Activated T-helper 17 cell treated with anti-CD3 and anti-CD28 coated beads, Interleukin-2, amount 50 U/mL, for 72 hours (primary cell): ENCODE data around the gene TMEM185B. TPM values are rescaled to one million over a fixed set of nuclear protein-coding genes. Genes with fewer than 3 reads are reported as not detected.
"Not testable (repeated sequence)": the region's sequence is repeated elsewhere in the genome, so short reads cannot be mapped to it uniquely, and the experiment has no call there.

Experiments used
- ATAC-seq: fragments of 150-1000 bp; cut with Tn5 transposase; replicated peaks from 2 replicates; pipeline ENCODE4 v1.10.0; 2021; ENCODE audit warnings: mild to moderate bottlenecking, moderate library complexity
- H3K27ac Mint-ChIP-seq: one replicate; pipeline ENCODE4 v1.8.0; 2022; ENCODE audit warnings: mixed read lengths
- H3K27me3 Mint-ChIP-seq: one replicate; pipeline ENCODE4 v1.8.0; 2022; ENCODE audit warnings: mixed read lengths
- H3K36me3 Mint-ChIP-seq: one replicate; pipeline ENCODE4 v1.8.0; 2022; ENCODE audit warnings: low read depth, mild to moderate bottlenecking, mixed read lengths
- H3K4me1 Mint-ChIP-seq: one replicate; pipeline ENCODE4 v1.8.0; 2022; ENCODE audit warnings: mixed read lengths
- H3K4me3 Mint-ChIP-seq: one replicate; pipeline ENCODE4 v1.8.0; 2022; ENCODE audit warnings: mild to moderate bottlenecking, mixed read lengths
- H3K9me3 Mint-ChIP-seq: one replicate; pipeline ENCODE4 v1.8.0; 2022; ENCODE audit warnings: mixed read lengths
- total RNA-seq, 2 donors: library from RNA; stranded (reverse); gene quantifications; one replicate each; pipeline ENCODE4 v1.2.3, GENCODE V29; 2022

TMEM185B gene
- total RNA-seq, result 10 to 100 TPM; 28.0 to 31.2 TPM

DNA sequence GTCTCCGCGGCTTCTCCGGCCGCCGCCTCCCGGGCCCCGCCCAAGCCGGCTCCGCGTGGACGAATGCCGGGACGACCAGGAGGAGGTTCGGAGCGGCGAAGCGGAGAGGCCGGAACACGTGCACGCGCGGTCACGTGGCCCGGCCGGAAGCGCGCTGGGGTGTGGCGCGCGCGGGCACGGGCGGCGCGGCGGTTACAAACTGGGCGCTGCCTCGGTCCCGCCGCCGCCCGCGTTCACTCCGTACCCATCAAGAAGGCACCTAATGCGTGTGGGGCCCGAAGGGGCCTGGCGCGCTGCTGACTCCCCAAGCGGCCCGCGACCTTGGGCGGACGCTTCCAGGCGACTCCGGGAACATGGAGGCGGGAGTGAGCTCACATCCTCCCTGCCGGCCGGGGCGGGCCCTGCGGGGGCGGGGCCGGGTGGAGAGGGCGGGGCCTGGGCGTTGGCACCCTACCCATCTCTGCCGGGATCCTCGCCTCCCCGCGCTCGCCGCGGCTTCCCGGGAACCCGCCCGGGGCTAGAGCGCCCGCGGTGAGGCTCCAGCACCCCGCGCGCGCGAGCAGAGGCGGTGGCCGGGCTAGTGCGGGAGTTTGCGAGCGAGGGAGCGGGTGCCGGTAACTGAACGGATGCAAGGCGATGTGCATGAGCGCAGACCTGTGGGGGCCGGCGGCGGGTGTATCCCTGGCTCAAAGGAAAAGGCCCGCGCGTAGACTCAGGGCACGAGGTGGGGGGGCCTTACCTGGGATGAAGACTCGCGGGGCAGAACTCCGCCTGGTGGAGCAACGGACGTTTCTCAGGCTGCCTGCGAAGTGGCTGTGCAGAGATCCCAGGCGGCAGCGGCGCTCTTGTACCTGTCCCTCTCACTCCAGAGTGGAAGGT lies at the start of gene TMEM185B:
TMEM185B (minus strand) TSS at position 367 of the 879 bp plus-strand sequence. CDS start 424 bp downstream, outside the sequence.
- peak within 1 kb of the TSS; percentile 88 for H3K27ac Mint-ChIP-seq
- H3K9me3 Mint-ChIP-seq, result peaks cover 3% of the 10 kb centered on the region
- peak; percentile 94 for ATAC-seq
- H3K4me1 Mint-ChIP-seq, result peaks cover 31% of the 10 kb centered on the region
- H3K36me3 Mint-ChIP-seq, result peaks cover 43% of the 10 kb centered on the region
- no peaks in the 10 kb centered on the region for H3K27me3 Mint-ChIP-seq
- peak within 1 kb of the TSS; percentile 83 for H3K4me3 Mint-ChIP-seq

DNA sequence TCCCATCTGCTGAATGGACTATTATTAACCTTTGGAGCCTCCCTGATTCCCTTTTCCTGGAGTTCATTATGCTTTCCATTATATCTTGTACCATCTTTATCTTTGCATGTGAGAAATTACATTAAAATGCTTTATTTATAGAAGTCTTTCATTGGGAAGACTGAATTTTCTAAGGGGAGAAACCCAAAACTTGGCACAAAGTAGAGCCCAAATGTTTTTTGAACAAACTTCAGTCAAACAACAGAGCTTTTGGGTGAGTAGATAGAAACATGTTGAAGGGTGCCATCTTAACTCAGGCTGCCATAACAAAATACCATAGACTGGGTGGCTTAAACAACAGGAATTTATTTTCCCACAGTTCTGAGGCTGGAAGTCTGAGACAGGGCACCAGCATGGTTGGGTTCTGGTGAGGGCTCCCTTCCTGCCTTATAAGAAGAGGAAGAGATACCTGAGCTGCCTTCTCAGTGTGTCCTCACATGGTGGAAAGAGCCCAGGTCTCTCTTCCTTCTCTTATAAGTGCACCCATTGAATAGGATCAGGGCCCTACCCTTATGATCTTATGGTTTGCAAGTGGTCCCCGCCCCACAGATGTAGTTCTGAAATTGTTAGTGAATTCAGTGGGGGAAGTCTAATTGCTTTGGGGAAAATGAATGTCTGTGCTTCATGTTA lies 48.6 kb upstream of the TMEM185B start:
- no peaks in the 10 kb centered on the region for H3K9me3 Mint-ChIP-seq
- no peak for ATAC-seq
- H3K4me3 Mint-ChIP-seq, result no peak overlapping the region
- H3K27ac Mint-ChIP-seq, result no peak overlapping the region
- H3K36me3 Mint-ChIP-seq, result peaks cover 35% of the 10 kb centered on the region
- H3K27me3 Mint-ChIP-seq, result no peaks in the 10 kb centered on the region
- H3K4me1 Mint-ChIP-seq, result peaks cover 24% of the 10 kb centered on the region

DNA sequence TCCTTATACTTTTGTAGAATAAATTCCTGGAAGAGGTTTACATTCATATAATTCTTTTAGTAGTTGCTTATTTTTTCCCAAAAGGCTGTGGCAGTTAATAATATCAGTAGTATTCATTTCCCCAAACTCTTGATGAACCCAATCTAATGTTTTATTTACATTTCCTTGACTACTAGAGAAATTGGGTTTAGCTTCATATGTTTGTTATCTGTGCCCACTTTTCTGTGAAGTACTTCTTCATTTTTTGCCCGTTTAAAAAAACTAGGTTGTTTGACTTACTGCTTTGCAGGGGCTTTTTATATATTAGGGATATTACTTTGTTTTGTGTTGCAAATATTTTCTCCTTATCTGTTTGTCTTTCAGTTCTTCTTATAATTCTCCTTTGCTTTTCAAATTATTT lies 46.6 kb upstream of the TMEM185B start:
- Mint-ChIP-seq H3K27ac (no peak overlapping the region), H3K27me3 (no peaks in the 10 kb centered on the region), H3K9me3 (no peaks in the 10 kb centered on the region), H3K36me3 (peaks cover 38% of the 10 kb centered on the region), H3K4me3 (no peak overlapping the region), H3K4me1 (peaks cover 32% of the 10 kb centered on the region)
- ATAC-seq, result no peak

DNA sequence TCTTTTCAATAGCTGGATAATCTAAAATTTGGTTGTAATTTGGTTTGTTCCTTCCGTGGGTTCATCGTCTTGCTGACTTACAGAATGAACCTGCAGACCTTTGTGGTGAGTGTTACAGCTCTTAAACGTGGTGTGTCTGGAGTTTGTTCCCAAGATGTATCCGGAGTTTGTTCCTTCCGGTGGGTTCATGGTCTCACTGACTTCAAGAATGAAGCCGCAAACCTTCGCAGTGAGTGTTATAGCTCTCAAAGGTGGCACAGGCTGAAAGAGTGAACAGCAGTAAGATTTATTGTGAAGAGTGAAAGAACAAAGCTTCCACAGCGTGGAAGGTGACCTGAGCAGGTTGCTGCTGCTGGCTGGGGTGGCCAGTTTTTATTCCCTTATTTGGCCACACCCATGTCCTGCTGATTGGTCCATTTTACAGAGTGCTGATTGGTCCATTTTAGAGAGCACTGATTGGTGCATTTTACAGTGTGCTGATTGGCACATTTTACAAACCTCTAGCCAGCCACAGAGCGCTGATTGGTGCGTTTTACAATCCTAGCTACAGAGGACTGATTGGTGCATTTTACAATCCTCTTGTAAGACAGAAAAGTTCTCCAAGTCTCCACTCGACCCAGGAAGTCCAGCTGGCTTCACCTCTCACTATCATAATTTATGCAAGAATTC lies 46.0 kb upstream of the TMEM185B start:
- Mint-ChIP-seq H3K36me3 (peaks cover 38% of the 10 kb centered on the region), H3K4me1 (peaks cover 36% of the 10 kb centered on the region), H3K9me3 (no peaks in the 10 kb centered on the region), H3K27ac (no peak overlapping the region), H3K4me3 (no peak overlapping the region), H3K27me3 (no peaks in the 10 kb centered on the region)
- no peak for ATAC-seq

DNA sequence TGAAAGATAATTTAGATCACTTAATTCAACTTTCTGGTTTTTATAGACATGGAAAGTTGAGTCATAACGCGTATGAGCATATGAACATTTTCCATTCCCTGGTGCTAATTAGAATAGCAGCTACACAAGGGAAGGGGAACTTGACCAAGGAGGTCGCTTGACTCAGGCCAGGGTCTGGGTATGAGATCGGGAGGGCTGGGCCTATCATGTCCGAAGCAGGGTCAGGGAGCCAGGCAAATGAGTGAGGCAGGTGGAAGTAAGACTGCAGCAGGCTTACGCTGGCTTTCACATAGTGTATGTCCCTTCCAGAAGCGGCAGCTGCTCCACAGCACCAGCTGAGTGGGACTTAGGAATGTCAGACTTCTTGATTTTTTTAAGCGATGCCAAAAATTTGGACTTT lies 44.1 kb upstream of the TMEM185B start:
- ATAC-seq, result peak; percentile 91
- Mint-ChIP-seq H3K9me3 (no peaks in the 10 kb centered on the region), H3K4me3 (peak overlapping the region; percentile 63), H3K4me1 (peaks cover 26% of the 10 kb centered on the region), H3K27me3 (no peaks in the 10 kb centered on the region), H3K27ac (peak overlapping the region; percentile 90), H3K36me3 (peaks cover 38% of the 10 kb centered on the region)

DNA sequence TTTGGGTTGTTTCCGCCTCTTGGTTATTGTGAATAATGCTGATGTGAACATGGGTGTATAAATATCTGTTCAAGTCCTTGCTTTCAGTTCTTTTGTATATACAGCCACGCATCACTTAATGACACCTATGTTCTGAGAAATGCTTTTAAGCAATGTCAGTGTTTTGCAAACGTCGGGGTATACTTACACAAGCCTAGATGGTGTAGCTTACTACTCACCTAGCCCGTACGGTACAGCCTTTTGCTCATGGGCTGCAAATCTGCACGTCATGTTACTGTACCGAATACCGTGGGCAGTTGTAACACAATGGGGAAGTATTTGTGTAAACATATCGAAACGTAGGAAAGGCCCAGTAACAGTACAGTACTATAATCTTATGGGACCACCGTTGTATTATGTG lies 41.8 kb upstream of the TMEM185B start:
- H3K9me3 Mint-ChIP-seq, result no peaks in the 10 kb centered on the region
- H3K4me3 Mint-ChIP-seq, result no peak overlapping the region
- H3K4me1 Mint-ChIP-seq, result peaks cover 18% of the 10 kb centered on the region
- H3K36me3 Mint-ChIP-seq, result peaks cover 28% of the 10 kb centered on the region
- ATAC-seq, result no peak
- peak overlapping the region; percentile 39 for H3K27ac Mint-ChIP-seq
- no peaks in the 10 kb centered on the region for H3K27me3 Mint-ChIP-seq

DNA sequence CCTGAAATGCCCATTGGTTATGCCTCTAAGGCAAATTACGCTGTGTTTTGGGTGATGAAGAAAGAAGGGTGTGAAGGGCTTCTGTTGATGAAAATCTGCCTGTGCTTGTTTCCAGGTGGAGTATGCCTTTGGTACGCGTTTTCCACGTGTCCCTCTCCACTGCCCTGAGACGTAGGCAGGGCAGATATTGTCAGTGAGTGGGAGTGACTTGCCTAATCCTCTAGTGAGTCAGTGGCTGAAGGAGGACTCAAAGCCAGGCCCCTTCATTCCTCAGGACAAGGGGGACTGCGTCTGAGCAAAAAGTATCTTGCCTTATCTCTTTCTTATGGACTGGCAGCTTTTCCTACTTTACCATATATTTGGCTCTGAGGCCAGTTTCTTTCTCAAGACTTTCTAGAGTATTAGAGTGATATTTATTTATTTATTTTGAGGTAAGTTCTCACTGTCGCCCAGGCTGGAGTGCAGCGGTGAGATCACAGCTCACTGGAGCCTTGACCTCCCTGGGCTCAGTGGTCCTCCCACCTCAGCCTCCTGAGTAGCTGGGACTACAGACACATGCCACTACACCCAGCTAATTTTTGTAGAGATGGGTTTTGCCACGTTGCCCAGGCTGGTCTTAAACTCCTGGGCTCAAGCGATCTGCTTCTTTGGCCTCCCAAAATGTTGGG lies 39.7 kb upstream of the TMEM185B start:
- no peak overlapping the region for H3K4me3 Mint-ChIP-seq
- H3K9me3 Mint-ChIP-seq, result no peaks in the 10 kb centered on the region
- no peak for ATAC-seq
- H3K27me3 Mint-ChIP-seq, result no peaks in the 10 kb centered on the region
- no peak overlapping the region for H3K27ac Mint-ChIP-seq
- H3K4me1 Mint-ChIP-seq, result peaks cover 19% of the 10 kb centered on the region
- H3K36me3 Mint-ChIP-seq, result peaks cover 20% of the 10 kb centered on the region

DNA sequence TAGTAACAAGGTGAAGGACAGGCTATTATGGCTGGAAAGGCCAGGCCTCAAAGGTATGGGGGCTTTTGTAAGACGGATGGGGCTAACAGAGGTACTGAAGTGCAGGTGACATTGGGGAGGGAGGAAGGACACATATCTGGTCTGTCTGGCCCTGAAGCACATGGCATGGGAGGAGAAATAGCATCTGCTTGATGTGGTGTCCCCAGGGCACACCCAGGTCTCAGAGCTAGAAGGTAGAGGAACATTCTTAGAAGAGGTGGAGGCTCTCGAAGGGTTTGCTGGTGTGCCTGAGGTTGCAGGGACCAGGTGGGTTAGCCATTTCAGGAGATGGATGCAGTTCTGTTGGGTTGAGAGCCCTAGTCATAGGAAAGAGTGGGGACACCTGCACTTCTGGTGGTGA lies 39.0 kb upstream of the TMEM185B start:
- Mint-ChIP-seq H3K27me3 (no peaks in the 10 kb centered on the region), H3K27ac (no peak overlapping the region), H3K4me1 (peaks cover 22% of the 10 kb centered on the region), H3K36me3 (peaks cover 24% of the 10 kb centered on the region), H3K9me3 (no peaks in the 10 kb centered on the region), H3K4me3 (no peak overlapping the region)
- ATAC-seq, result no peak

DNA sequence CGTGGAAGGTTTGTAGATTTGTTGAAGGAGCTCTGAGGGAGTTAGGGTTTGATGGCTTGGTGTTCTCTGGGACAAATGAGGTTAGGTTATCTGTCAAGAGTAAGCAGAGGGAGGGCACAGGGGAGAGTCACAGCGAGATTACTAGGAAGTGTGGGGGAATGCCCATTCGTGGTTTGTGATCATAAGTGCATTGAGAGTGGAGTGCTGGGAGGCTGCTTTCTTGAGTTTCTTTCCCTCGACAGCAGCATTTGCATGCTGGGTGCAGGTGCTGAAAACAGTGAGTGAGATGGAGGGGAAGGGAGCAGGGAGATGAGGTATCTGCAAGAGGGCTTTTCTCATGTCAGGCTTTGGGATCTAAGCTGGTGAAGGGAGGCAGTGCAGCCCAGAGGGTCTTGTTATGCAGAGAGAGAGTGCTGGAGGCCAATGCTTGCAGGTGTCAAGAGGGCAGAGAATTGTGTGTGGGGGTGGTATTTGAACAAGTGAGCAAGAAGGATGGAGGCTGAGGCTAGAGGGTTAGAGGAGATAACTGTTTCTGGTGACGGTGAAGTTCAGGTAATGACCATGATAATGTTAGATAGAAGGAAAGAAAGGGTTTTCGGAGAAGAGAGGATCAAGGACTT lies 38.3 kb upstream of the TMEM185B start:
- peaks cover 18% of the 10 kb centered on the region for H3K4me1 Mint-ChIP-seq
- no peaks in the 10 kb centered on the region for H3K9me3 Mint-ChIP-seq
- peak; percentile 100 for ATAC-seq
- no peak overlapping the region for H3K27ac Mint-ChIP-seq
- no peaks in the 10 kb centered on the region for H3K27me3 Mint-ChIP-seq
- H3K36me3 Mint-ChIP-seq, result peaks cover 24% of the 10 kb centered on the region
- no peak overlapping the region for H3K4me3 Mint-ChIP-seq

DNA sequence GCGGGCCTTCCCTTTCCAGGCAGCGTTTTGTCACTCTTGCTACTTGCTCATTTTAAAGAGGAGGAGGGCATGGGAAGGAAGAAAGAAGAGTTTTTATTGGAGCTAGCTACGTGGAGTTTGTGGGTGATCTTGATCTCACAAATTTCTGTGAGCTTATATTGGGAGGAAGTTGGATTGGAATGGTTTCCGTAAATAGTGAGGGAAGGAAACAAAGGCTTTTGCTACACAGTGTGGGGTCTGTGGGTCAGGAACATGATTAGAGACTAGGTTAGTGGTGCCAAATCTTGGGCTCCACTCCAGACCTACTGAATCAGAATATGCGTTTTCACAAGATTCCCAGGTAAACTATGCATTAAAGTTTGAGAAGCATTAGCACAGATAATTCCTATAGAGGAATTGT lies 37.5 kb upstream of the TMEM185B start:
- H3K4me3 Mint-ChIP-seq, result no peak overlapping the region
- no peak overlapping the region for H3K27ac Mint-ChIP-seq
- H3K9me3 Mint-ChIP-seq, result no peaks in the 10 kb centered on the region
- no peaks in the 10 kb centered on the region for H3K27me3 Mint-ChIP-seq
- H3K4me1 Mint-ChIP-seq, result peaks cover 25% of the 10 kb centered on the region
- ATAC-seq, result no peak
- H3K36me3 Mint-ChIP-seq, result peaks cover 32% of the 10 kb centered on the region

DNA sequence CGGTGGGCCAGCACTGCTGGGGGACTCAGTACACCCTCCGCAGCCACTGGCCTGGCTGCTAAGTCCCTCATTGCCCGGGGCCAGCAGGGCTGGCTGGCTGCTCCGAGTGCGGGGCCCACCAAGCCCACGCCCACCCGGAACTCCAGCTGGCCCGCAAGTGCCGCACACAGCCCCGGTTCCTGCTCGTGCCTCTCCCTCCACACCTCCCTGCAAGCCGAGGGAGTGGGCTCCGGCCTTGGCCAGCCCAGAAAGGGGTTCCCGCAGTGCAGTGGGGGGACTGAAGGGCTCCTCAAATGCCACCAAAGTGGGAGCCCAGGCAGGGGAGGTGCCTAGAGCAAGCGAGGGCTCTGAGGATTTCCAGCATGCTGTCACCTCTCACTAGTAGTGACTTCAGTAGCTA lies 36.7 kb upstream of the TMEM185B start:
- not testable (repeated sequence) for H3K4me3 Mint-ChIP-seq, ATAC-seq, H3K27ac Mint-ChIP-seq, H3K27me3 Mint-ChIP-seq, H3K9me3 Mint-ChIP-seq
- peaks cover 28% of the 10 kb centered on the region for H3K4me1 Mint-ChIP-seq
- peaks cover 39% of the 10 kb centered on the region for H3K36me3 Mint-ChIP-seq

DNA sequence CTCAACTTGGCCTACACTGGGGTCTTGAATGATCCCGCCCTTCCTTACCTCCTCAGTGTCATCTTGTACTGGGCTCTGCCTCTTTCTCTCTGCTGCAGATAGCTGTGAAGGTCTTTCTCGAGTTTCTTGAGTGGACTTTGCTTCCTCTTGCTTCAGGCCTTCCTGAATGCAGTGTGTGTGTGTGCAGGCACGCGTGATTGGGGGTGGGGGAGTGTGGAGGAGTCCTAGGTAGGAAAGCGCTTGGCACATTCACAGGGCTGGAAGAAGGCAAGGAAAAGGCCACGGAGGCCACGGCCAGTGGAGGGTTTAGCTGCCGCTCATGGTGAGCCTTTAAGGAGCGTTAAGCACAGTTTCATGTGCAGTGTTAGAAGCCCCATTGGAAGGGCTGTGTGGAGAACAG lies 35.0 kb upstream of the TMEM185B start:
- Mint-ChIP-seq H3K27ac (peak overlapping the region; percentile 26), H3K4me3 (peak overlapping the region; percentile 95), H3K4me1 (peaks cover 35% of the 10 kb centered on the region), H3K9me3 (no peaks in the 10 kb centered on the region), H3K27me3 (no peaks in the 10 kb centered on the region), H3K36me3 (peaks cover 51% of the 10 kb centered on the region)
- ATAC-seq, result no peak

DNA sequence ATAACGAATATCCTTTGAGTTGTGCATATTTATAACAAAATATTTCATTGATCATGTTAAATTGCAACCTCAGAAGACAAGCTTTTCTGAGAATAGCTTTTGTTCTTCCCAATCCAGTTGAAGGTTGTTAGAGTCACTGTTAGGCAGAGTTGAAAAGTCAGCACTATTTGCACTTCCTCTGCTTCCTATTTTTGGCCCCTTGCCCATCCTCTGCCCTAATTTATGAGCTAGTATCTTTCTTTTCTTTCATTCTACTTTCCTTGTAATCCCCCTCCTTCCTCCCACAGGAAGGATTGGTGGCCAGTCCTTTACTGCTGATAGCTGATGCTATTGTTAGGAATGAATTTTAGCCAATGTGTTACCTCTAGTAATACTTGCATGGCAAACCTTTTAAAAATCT lies 34.3 kb upstream of the TMEM185B start:
- Mint-ChIP-seq H3K9me3 (no peaks in the 10 kb centered on the region), H3K27me3 (no peaks in the 10 kb centered on the region)

DNA sequence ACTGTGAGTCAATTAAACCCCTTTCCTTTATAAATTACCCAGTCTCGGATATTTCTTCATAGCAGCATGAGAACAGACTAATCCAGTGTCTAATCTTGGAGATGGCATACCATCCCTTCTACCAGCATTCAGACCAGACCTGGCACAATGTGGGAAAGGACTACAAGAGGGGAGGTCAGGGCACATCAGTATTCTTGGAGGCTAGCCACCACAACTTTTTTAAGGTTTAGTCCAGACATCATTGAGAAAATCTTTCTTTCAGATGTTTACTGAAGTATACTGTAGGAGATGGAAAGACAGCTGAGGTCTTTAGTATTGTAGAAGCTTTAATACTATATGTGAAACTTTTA lies 33.4 kb upstream of the TMEM185B start:
- Mint-ChIP-seq H3K4me1 (peaks cover 38% of the 10 kb centered on the region), H3K27me3 (no peaks in the 10 kb centered on the region), H3K9me3 (no peaks in the 10 kb centered on the region), H3K27ac (no peak overlapping the region), H3K36me3 (peaks cover 51% of the 10 kb centered on the region), H3K4me3 (peak overlapping the region; percentile 95)
- ATAC-seq, result no peak

More for the DNA sequence above, 34.3 kb upstream of the TMEM185B start:
- peaks cover 51% of the 10 kb centered on the region for H3K36me3 Mint-ChIP-seq
- H3K4me3 Mint-ChIP-seq, result peak overlapping the region; percentile 95
- peaks cover 35% of the 10 kb centered on the region for H3K4me1 Mint-ChIP-seq
- ATAC-seq, result no peak
- peak overlapping the region; percentile 26 for H3K27ac Mint-ChIP-seq
